Omental fat pad (tissue), 4 donors: ENCODE measurements around the gene SUV39H1. TPM values are rescaled to one million over a fixed set of nuclear protein-coding genes. Genes with fewer than 3 reads are reported as not detected.
"Not testable (repeated sequence)": the region's sequence is repeated elsewhere in the genome, so short reads cannot be mapped to it uniquely, and the experiment has no call there.

Experiments
- ATAC-seq: fragments of 150-250 bp; one replicate; pipeline ENCODE4 v1.9.1; 2016; ENCODE audit warnings: mild to moderate bottlenecking, moderate library complexity; ENCODE audit not compliant: low FRiP score
- DNase-seq: peaks from one replicate; pipeline ENCODE4 v3.0.0-alpha.2; 2019; ENCODE audit warnings: low spot score
- total RNA-seq, 4 donors: library from RNA; depleted of rRNA; stranded (reverse); fragments of >200 nt; gene quantifications; one replicate each; pipeline ENCODE4 v1.1.0, GENCODE V29; 2016
- TF ChIP-seq, protein P1 (sequence below), 3 donors: fragments of 450-650 bp; IDR thresholded peaks; one replicate each; pipeline ENCODE4 v1.5.1; 2016 to 2017; ENCODE audit warnings: antibody characterized with exemption in 3 of 3, mild to moderate bottlenecking in 3 of 3, moderate library complexity in 2 of 3

The SUV39H1 gene
- total RNA-seq, 4 donors from 2014 or later: 4.2 to 8.1 (median 5.5) TPM

DNA sequence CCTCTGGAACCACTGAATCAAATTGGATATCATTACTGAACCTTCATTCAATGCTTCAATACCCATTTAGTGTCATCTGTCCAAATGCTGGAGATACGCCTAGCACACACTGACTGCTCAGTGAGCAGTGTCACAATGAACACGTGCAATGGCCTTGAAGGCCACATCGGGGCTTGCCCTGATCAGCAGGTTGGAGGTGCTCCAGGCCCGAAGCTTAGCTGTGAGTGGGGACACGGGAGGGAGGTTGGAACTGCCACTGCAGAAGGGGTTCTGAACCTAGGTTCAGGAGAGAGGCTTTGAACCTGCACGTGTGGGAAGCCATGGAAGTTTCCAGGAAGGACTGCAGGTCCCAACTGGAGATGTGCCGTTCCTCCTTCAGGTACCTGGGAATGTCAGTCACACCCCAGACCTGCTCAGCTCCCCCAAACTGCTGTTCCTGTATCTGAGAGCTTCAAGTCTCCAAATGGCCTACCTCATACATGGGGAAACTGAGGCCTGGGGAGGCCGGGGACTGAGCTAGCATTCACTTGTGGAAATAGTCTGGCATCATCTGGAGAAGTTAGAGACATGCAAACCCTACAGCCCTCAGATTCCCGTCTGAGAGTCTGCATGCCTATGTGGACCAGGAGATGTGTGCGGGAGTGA lies 14.9 kb upstream of the SUV39H1 start:
- TF ChIP-seq, protein P1, sequence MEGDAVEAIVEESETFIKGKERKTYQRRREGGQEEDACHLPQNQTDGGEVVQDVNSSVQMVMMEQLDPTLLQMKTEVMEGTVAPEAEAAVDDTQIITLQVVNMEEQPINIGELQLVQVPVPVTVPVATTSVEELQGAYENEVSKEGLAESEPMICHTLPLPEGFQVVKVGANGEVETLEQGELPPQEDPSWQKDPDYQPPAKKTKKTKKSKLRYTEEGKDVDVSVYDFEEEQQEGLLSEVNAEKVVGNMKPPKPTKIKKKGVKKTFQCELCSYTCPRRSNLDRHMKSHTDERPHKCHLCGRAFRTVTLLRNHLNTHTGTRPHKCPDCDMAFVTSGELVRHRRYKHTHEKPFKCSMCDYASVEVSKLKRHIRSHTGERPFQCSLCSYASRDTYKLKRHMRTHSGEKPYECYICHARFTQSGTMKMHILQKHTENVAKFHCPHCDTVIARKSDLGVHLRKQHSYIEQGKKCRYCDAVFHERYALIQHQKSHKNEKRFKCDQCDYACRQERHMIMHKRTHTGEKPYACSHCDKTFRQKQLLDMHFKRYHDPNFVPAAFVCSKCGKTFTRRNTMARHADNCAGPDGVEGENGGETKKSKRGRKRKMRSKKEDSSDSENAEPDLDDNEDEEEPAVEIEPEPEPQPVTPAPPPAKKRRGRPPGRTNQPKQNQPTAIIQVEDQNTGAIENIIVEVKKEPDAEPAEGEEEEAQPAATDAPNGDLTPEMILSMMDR (IDR thresholded peaks at IDR 0.05): no peak
- DNase-seq: no peak
- no peak for ATAC-seq

DNA sequence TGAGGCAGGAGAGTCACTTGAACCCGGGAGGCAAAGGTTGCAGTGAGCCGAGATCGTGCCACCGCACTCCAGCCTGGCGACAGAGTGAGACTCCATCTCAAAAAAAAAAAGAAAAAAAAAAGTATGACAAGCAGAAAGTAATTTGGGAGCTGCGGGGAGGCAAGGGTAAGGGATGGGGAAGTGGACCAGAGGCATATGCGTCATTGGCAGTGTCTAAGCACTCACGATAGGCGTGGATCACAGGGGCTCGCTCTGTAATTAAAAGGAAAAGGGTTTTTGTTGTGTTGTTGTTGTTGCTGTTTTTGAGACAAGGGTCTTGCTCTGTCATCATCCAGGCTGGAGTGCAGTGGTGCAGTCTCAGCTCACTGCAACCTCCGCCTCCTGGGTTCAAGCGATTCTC lies 13.7 kb upstream of the SUV39H1 start:
- not testable (repeated sequence) for ATAC-seq, DNase-seq

DNA sequence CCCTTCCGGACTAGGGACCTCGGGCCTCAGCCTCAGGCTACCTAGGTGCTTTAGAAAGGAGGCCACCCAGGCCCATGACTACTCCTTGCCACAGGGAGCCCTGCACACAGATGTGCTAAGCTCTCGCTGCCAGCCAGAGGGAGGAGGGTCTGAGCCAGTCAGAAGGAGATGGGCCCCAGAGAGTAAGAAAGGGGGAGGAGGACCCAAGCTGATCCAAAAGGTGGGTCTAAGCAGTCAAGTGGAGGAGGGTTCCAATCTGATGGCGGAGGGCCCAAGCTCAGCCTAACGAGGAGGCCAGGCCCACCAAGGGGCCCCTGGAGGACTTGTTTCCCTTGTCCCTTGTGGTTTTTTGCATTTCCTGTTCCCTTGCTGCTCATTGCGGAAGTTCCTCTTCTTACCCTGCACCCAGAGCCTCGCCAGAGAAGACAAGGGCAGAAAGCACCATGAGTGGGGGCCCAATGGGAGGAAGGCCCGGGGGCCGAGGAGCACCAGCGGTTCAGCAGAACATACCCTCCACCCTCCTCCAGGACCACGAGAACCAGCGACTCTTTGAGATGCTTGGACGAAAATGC lies 13.0 kb upstream of the SUV39H1 start, which contains the start of gene WAS:
Gene WAS (plus strand): TSS at position 389 of the 572 bp plus-strand sequence. CDS start 55 bp downstream, at position 444.
- no peak for DNase-seq
- TF ChIP-seq, protein P1 (IDR thresholded peaks at IDR 0.05): no peak
- no peak for ATAC-seq

DNA sequence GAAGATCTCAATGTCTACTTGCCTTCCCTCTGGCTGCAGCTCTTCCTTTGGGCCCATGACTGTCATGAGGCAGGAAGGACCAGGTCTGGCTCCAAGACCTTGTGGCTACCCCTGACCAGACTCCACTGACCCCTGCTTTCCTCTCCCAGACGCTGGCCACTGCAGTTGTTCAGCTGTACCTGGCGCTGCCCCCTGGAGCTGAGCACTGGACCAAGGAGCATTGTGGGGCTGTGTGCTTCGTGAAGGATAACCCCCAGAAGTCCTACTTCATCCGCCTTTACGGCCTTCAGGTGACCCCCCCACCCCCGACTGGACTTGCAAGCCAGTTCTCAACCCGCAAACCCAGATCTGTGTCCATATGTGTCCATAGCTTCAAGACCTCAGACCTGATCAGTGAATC lies 12.4 kb upstream of the SUV39H1 start:
- peak; percentile 19 for ATAC-seq
- TF ChIP-seq, protein P1 (IDR thresholded peaks at IDR 0.05): no peak
- no peak for DNase-seq

GRCh38 chrX:48685416-48685815 lies 11.1 kb upstream of the SUV39H1 start:
- TF ChIP-seq, protein P1 (IDR thresholded peaks at IDR 0.05): no peak
- DNase-seq (no peak), ATAC-seq (no peak)

DNA sequence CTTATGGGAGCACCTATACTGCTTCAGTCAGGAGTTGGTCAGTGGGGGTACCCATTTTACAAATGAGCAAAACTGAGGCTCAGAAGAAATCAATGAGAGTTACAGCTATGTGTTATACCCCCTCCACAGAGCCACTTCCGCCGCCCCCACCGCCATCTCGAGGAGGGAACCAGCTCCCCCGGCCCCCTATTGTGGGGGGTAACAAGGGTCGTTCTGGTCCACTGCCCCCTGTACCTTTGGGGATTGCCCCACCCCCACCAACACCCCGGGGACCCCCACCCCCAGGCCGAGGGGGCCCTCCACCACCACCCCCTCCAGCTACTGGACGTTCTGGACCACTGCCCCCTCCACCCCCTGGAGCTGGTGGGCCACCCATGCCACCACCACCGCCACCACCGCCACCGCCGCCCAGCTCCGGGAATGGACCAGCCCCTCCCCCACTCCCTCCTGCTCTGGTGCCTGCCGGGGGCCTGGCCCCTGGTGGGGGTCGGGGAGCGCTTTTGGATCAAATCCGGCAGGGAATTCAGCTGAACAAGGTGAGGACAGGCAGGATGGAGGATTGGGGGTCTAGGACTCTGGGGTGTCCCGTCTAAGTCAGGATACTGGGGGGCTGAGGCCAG lies 7.9 kb upstream of the SUV39H1 start:
- no peak for ATAC-seq
- TF ChIP-seq, protein P1 (IDR thresholded peaks at IDR 0.05): no peak
- no peak for DNase-seq

GRCh38 chrX:48689208-48689920 lies 7.2 kb upstream of the SUV39H1 start:
- DNase-seq (no peak), ATAC-seq (no peak)
- TF ChIP-seq, protein P1 (IDR thresholded peaks at IDR 0.05): no peak

DNA sequence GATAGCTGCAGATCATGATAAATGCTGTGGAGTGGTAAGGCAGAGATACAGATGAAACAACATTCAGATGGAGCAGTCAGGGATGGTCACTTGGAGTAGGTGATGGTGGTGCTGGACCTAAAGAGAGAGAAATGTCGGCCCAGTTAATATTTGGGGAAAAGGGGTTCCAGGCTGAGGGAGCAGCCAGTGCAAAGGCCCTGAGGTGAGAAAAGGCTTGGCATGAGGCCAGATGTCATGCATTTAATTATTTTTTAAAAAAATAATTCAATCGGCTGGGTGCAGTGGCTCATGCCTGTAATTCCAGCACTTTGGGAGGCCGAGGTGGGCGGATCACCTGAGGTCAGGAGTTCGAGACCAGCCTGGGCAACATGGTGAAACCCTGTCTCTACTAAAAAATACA lies 4.8 kb upstream of the SUV39H1 start:
- ATAC-seq, DNase-seq: not testable (repeated sequence)
